Measurements from ENCODE around the gene MMRN1.

Gene MMRN1

DNA sequence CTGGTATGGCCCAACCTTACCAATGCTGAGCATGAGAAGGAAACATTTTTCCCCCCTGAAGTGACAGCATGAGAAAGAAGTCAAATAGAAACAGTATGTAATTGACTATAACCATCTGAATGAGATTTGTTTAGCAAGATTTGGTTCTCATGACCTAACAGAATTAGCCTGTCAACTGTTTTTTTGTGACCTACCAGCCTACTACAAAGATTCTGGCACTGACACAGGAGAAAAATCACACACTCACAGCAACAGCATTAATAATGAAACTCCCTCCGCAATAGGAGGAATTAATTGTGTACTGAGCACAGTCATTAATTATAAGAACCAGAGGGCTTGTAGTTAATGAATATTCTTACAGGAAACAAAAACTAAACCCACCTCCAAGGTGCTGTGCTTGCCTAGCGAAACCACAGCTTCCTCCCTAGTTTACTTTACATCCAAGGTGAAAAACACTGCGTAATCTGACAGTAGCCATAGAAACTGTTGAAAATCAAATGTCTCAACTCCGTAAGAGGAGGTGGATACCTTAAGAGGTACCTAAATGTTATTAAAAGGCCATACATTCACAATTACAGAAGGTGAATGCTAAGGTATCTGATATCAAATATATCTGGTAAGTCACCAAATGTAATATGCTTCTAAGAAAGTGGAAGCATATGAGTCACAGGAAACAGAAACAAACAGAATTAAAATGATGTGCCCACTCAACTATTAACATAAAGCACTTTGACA is 34.9 kb downstream of the MMRN1 start:
- Histone ChIP-seq H3K4me2 (ENCODE audit: low read depth, low read length) (peak overlapping the region; percentile 56), H3K27ac (ENCODE audit: low read length) (peak overlapping the region; percentile 42; the same call in 1 of the 2 replicates)

GRCh38 chr4:89939546-89939945 is 44.9 kb downstream of the MMRN1 start:
- Histone ChIP-seq H2AFZ (ENCODE audit: low read length) (no peak overlapping the region), H3K27me3 (replicated peaks; ENCODE audit: insufficient read depth, low read length) (no peaks in the 10 kb centered on the region), H3F3A (ENCODE audit: insufficient read depth, low read length) (no peaks in the 10 kb centered on the region), H3K36me3 (replicated peaks; ENCODE audit: insufficient read depth, low read length) (no peaks in the 10 kb centered on the region), H3K9me2 (replicated peaks; ENCODE audit: insufficient read depth, low read length) (no peaks in the 10 kb centered on the region), H3K27ac (ENCODE audit: low read length) (no peak overlapping the region), H4K20me1 (ENCODE audit: insufficient read depth, low read length) (no peaks in the 10 kb centered on the region), H3K9ac (ENCODE audit: low read length) (no peak overlapping the region), H3K79me2 (ENCODE audit: low read length) (no peaks in the 10 kb centered on the region), H3K4me3 (ENCODE audit: low read length) (no peak overlapping the region), H3K4me1 (ENCODE audit: low read length) (no peaks in the 10 kb centered on the region), H3K4me2 (ENCODE audit: low read depth, low read length) (no peak overlapping the region), H3K9me3 (replicated peaks; ENCODE audit: insufficient read depth, low read length) (no peaks in the 10 kb centered on the region)
- peak; percentile 61 for DNase-seq
- no peak for TF ChIP-seq EZH2phosphoT487 (IDR thresholded peaks at IDR 0.05; ENCODE audit: low read length)
- no peak for TF ChIP-seq CTCF (IDR thresholded peaks at IDR 0.05; ENCODE audit: low read length)
- TF ChIP-seq EZH2 (optimal IDR thresholded peaks at IDR 0.05; ENCODE audit: low read depth, low read length) = no peak

More for the DNA sequence above, 34.9 kb downstream of the MMRN1 start:
- no peaks in the 10 kb centered on the region for H3K9me3 ChIP-seq (replicated peaks; ENCODE audit: insufficient read depth, low read length)
- H2AFZ ChIP-seq (ENCODE audit: low read length) = peak overlapping the region; percentile 51
- H3K36me3 ChIP-seq (replicated peaks; ENCODE audit: insufficient read depth, low read length) = no peaks in the 10 kb centered on the region
- peaks cover 9% of the 10 kb centered on the region for H3K4me1 ChIP-seq (ENCODE audit: low read length)
- no peaks in the 10 kb centered on the region for H3K27me3 ChIP-seq (replicated peaks; ENCODE audit: insufficient read depth, low read length)
- H4K20me1 ChIP-seq (ENCODE audit: insufficient read depth, low read length) = no peaks in the 10 kb centered on the region
- H3K79me2 ChIP-seq (ENCODE audit: low read length) = no peaks in the 10 kb centered on the region
- H3K4me3 ChIP-seq (ENCODE audit: low read length) = peak overlapping the region; percentile 38
- TF ChIP-seq CTCF (IDR thresholded peaks at IDR 0.05; ENCODE audit: low read length) (no peak), EZH2 (optimal IDR thresholded peaks at IDR 0.05; ENCODE audit: low read depth, low read length) (no peak), EZH2phosphoT487 (IDR thresholded peaks at IDR 0.05; ENCODE audit: low read length) (no peak)
- no peaks in the 10 kb centered on the region for H3F3A ChIP-seq (ENCODE audit: insufficient read depth, low read length)
- peak overlapping the region; percentile 36 for H3K9ac ChIP-seq (ENCODE audit: low read length)
- peak; percentile 78 for DNase-seq
- no peaks in the 10 kb centered on the region for H3K9me2 ChIP-seq (replicated peaks; ENCODE audit: insufficient read depth, low read length)

GRCh38 chr4:89939994-89940393 is 45.3 kb downstream of the MMRN1 start:
- Histone ChIP-seq H3K9ac (ENCODE audit: low read length) (no peak overlapping the region), H3K27ac (ENCODE audit: low read length) (no peak overlapping the region), H3K4me3 (ENCODE audit: low read length) (no peak overlapping the region), H3K4me1 (ENCODE audit: low read length) (no peaks in the 10 kb centered on the region), H2AFZ (ENCODE audit: low read length) (no peak overlapping the region), H3K79me2 (ENCODE audit: low read length) (no peaks in the 10 kb centered on the region), H3K36me3 (replicated peaks; ENCODE audit: insufficient read depth, low read length) (no peaks in the 10 kb centered on the region), H4K20me1 (ENCODE audit: insufficient read depth, low read length) (no peaks in the 10 kb centered on the region), H3K27me3 (replicated peaks; ENCODE audit: insufficient read depth, low read length) (no peaks in the 10 kb centered on the region), H3F3A (ENCODE audit: insufficient read depth, low read length) (no peaks in the 10 kb centered on the region), H3K9me3 (replicated peaks; ENCODE audit: insufficient read depth, low read length) (no peaks in the 10 kb centered on the region), H3K9me2 (replicated peaks; ENCODE audit: insufficient read depth, low read length) (no peaks in the 10 kb centered on the region), H3K4me2 (ENCODE audit: low read depth, low read length) (no peak overlapping the region)
- TF ChIP-seq CTCF (IDR thresholded peaks at IDR 0.05; ENCODE audit: low read length) (no peak), EZH2phosphoT487 (IDR thresholded peaks at IDR 0.05; ENCODE audit: low read length) (no peak), EZH2 (optimal IDR thresholded peaks at IDR 0.05; ENCODE audit: low read depth, low read length) (no peak)
- DNase-seq = no peak

Data from MM.1S (cell line).